T-helper 1 cell treated with Interleukin-12 subunit alpha and Interleukin-12 subunit beta and Interleukin-4 antibody, amounts not matched to agents 30 ng/mL and 1 ng/mL, for 36 hours (primary cell): ENCODE data around the gene TRAF7. TPM values are rescaled to one million over a fixed set of nuclear protein-coding genes. Genes with fewer than 3 reads are reported as not detected.

ENCODE experiments used
- intact Hi-C: fragments of 100-400 bp; cut with micrococcal nuclease; formaldehyde crosslinking; loops from one replicate; pipeline ENCODE4 v1.15.1; 2024
- total RNA-seq: library from RNA; stranded (reverse); gene quantifications from 2 replicates; pipeline ENCODE4 v1.2.3, GENCODE V29; 2022

TRAF7 gene
- total RNA-seq, 1 donor from 2014 or later: 56.7 TPM

- intact Hi-C loops: no loop called here
Observed at GRCh38 chr16:2212362-2213324, 57.1 kb downstream of the TRAF7 start.

DNA sequence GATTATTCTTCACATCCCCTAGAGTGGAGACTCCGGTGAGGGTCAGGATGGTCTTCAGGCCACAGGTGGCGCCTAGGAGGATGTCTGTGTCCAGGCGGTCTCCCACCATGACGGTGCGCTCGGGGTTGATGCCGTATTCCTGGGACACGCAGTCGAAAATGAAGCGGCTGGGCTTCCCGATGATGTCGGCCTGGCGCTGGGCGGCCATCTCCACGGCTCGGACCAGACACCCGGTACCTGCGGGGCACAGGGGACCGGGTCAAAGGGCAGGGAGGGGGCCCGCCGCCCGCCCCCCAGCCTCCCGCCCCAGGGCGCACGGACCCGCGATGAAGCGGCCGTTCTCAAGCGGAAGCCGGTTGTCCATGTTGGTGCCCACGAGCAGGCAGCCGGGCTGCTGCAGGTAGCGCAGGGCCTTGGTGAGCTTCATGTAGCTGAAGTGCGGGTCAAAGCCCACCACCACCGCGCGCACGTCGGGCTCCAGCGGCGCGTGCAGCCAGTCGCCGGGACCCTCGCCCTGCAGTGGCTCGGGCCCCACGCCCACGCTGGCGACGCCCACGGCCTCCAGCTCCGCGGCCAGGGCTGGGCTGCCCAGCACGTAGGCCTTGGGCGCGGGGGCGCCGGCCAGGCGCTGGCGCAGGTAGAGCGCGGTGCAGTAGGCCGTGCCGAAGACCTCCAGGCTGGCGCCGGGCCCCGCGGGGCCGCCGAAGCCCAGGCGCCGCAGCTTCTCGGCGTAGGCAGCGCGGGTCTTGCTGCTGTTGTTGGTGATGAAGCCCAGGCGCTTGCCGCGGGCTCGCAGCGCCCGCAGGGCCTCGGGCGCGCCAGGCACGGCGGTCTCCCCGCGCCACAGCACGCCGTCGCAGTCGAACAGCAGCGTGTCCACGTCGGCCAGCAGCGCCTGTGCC lies 58.5 kb downstream of the TRAF7 start:
- intact Hi-C loops: loop anchor here (1.0 to 2.0 kb wide), 3 partner anchors 9 to 215 kb away; partner anchors contain the start of genes CCNF, MLST8 and RNPS1

DNA sequence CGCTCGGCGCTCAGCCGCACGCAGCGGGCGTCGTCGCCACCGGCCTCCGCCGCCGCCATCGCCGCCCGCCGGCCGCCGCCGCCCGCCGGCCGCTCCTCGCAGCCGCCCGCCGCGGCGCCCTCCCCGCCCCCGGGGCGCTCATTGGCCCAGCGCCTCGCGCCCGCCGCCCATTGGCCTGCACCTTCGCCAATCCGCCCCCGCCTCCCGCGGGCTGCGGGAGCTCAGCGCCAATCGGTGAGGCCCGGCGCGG lies 59.1 kb downstream of the TRAF7 start, which contains the start of gene PGP:
Gene PGP (minus strand): TSS at position 122 of the 250 bp plus-strand sequence. CDS start 63 bp downstream, at position 59.
- intact Hi-C loops: loop anchor here (1.0 to 2.0 kb wide), 3 partner anchors 9 to 214 kb away; partner anchors contain the start of genes CCNF, MLST8 and RNPS1

GRCh38 chr16:2216330-2216729 lies 60.7 kb downstream of the TRAF7 start:
- intact Hi-C loops: no loop called here

GRCh38 chr16:2223221-2223941 lies 67.8 kb downstream of the TRAF7 start, which contains the start of gene E4F1:
TSS of gene E4F1 (plus strand) at chr16:2223591. CDS start at chr16:2223614, 23 bp downstream.
- intact Hi-C loops: loop anchor here (1.0 to 5.0 kb wide), 11 partner anchors 8 to 553 kb away; partner anchors contain the start of genes ATP6V0C, CCNF, CEMP1 and ECI1

DNA sequence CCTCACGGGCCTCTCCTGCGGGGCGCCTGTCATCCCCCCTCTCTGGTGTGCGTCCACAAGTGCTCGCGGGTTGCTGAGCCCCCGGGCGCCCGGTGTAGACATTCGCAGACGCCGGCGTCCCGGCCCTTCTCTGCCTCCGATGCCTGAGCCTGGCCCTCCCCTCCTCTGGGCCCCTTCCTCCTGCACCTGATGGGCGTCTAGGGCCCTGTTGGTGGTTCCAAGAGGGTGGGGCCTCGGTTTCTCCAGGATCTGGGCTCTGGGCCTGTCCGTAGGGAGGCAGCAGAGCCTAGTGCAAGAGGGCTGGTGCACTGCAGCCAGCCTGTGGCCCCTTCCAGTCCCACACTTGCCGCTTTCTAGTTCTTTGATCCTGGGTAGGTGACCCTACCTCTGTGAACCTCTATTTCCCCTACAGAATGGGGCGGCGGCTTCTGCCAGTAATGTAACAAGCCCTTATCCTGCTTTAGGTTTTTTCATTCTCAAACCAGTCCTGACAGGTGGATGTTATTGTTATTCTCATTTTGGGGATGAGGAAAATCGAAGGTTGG lies 68.4 kb downstream of the TRAF7 start:
- intact Hi-C loops: loop anchor here (1.0 to 5.0 kb wide), 11 partner anchors 9 to 553 kb away; partner anchors contain the start of genes ATP6V0C, CCNF, CEMP1 and ECI1

GRCh38 chr16:2226245-2226793 lies 70.7 kb downstream of the TRAF7 start:
- intact Hi-C loops: no loop called here

- intact Hi-C loops: no loop called here
Observed at GRCh38 chr16:2226918-2227317, 71.3 kb downstream of the TRAF7 start.

Other genes with a start within 250 kb of the TRAF7 start
- gene HS3ST6, start 237.4 kb upstream of the TRAF7 start, total RNA-seq: not detected in 2 replicates
- gene MSRB1, start 212.6 kb upstream of the TRAF7 start, total RNA-seq: 24.4 and 26.6 TPM in 2 replicates
- gene RPL3L, start 201.1 kb upstream of the TRAF7 start, total RNA-seq: not detected in 2 replicates
- gene NDUFB10, start 196.2 kb upstream of the TRAF7 start, total RNA-seq: 118 and 120 TPM in 2 replicates
- gene RPS2, start 191.0 kb upstream of the TRAF7 start, total RNA-seq: 2,266 and 2,280 TPM in 2 replicates
- 0.27 TPM in 1 of 2 replicates, not detected in the other for gene RNF151, start 188.9 kb upstream of the TRAF7 start, total RNA-seq
- 36.2 and 39.6 TPM in 2 replicates for gene TBL3, start 183.7 kb upstream of the TRAF7 start, total RNA-seq
- gene NOXO1, start 174.3 kb upstream of the TRAF7 start, total RNA-seq: 0.37 and 0.61 TPM in 2 replicates
- 26.4 and 32.7 TPM in 2 replicates for gene GFER, start 171.6 kb upstream of the TRAF7 start, total RNA-seq
- gene SYNGR3, start 165.8 kb upstream of the TRAF7 start, total RNA-seq: 20.8 and 23.2 TPM in 2 replicates
- 71.1 and 73.9 TPM in 2 replicates for gene ZNF598, start 146.0 kb upstream of the TRAF7 start, total RNA-seq
- gene NPW, start 136.0 kb upstream of the TRAF7 start, total RNA-seq: 0.37 and 1.1 TPM in 2 replicates
- 1.9 and 2.4 TPM in 2 replicates for gene NHERF2, start 128.9 kb upstream of the TRAF7 start, total RNA-seq
- 24.2 and 31.1 TPM in 2 replicates for gene NTHL1, start 107.9 kb upstream of the TRAF7 start, total RNA-seq
- 130 and 131 TPM in 2 replicates for gene TSC2, start 107.8 kb upstream of the TRAF7 start, total RNA-seq
- gene PKD1, start 19.9 kb upstream of the TRAF7 start, total RNA-seq: 77.2 and 78.4 TPM in 2 replicates
- gene RAB26, start 7.2 kb upstream of the TRAF7 start, total RNA-seq: 0.44 TPM in 1 of 2 replicates, not detected in the other
- 0.05 TPM in 2 replicates for gene CASKIN1, start 40.8 kb downstream of the TRAF7 start, total RNA-seq
- 36.8 and 38.3 TPM in 2 replicates for gene MLST8, start 49.7 kb downstream of the TRAF7 start, total RNA-seq
- gene BRICD5, start 55.1 kb downstream of the TRAF7 start, total RNA-seq: 7.6 and 12.5 TPM in 2 replicates
- 22.3 and 24.0 TPM in 2 replicates for gene PGP, start 59.1 kb downstream of the TRAF7 start, total RNA-seq
- gene E4F1, start 67.8 kb downstream of the TRAF7 start, total RNA-seq: 30.5 and 33.8 TPM in 2 replicates
- gene DNASE1L2, start 80.7 kb downstream of the TRAF7 start, total RNA-seq: 3.1 and 3.2 TPM in 2 replicates
- 30.1 and 33.4 TPM in 2 replicates for gene ECI1, start 95.8 kb downstream of the TRAF7 start, total RNA-seq
- 260 and 261 TPM in 2 replicates for gene RNPS1, start 112.3 kb downstream of the TRAF7 start, total RNA-seq
- 7.3 and 7.9 TPM in 2 replicates for gene ABCA3, start 184.9 kb downstream of the TRAF7 start, total RNA-seq